HPDE6-E6E7 (cell line): Measurements from ENCODE around the gene RAE1.

ENCODE experiments used
- DNase-seq: peaks from one replicate; pipeline ENCODE4 v3.0.0; 2011; ENCODE audit warnings: missing footprints; ENCODE audit errors: extremely low spot score

RAE1 gene

DNA sequence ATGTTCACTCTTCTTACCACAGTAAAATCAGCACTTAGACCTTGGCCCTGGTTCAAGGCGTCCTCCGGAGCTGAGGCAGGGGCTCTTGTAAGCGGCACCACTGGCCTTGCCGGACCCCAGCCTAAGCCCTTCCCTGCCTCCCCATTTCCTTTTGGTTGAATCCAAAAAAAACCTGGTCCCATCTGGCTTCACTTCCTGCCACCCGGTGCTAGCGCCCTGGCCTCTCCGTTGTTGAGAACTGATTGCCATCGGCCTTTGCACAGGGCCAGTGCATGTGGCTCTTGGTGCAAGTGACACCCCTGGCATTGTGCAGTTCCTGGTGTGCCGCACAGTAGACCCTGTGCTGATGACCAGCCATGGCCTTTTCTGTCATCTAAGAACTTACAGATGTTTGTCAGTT lies 21.1 kb downstream of the RAE1 start:
- DNase-seq = no peak

DNA sequence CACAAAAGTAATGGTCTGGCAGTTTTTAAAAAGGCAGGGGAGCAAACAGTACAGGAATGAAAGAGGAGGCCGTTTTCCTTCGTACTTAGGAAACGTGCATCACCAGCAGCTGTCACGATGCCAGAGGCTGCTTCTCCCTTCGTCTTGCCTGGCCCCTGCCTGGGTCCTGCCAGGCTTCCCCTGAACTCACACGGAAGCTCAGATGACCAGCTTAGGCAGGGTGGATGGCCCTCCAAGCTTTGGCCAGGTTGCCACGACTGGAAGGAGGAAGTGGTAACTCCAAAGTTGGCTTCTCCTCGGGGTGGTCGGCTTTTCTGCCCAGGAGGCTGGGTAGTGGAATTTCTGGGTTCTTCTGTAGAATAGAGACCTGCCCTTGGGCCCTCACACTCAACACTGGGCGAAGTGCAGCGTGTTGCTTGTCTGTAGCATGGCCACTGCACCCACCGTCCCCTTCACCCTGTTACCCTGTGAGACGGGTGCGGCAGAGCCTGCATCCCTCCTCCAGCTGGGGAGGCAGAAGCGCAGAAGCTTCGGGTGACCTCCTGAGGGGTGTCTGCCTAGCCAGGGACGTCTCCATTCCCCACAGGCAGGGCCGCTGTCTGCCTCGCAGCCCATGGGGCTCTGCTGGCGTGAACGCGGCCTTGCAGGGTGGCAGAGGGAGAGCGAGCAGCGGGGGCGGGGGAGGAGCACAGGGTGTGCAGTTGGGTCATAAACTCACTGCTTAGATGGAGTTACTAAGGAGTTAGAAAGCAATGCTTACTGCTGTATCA lies 21.7 kb downstream of the RAE1 start:
- no peak for DNase-seq

DNA sequence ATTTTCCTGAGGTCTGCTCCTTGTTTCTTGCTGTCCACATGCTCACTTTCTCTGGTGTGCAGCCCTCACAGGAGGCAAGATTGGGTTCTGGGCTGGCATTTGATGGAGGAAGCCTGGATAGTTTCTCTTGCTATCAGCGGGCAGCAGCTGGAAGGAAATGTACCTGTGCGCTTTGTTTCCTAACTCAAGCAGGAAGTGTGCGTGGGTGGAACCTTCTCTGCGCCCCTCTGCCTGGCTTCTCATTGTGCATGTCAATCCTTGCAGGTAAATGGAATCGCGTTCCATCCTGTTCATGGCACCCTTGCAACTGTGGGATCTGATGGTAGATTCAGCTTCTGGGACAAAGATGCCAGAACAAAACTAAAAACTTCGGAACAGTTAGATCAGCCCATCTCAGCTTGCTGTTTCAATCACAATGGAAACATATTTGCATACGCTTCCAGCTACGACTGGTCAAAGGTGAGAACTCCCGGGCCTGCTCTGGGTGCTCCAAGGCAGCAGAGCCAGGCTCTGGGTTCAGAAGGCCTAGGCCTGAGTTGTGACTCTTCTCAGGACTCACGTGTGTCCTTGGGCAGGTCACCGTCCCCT lies 23.4 kb downstream of the RAE1 start:
- no peak for DNase-seq

DNA sequence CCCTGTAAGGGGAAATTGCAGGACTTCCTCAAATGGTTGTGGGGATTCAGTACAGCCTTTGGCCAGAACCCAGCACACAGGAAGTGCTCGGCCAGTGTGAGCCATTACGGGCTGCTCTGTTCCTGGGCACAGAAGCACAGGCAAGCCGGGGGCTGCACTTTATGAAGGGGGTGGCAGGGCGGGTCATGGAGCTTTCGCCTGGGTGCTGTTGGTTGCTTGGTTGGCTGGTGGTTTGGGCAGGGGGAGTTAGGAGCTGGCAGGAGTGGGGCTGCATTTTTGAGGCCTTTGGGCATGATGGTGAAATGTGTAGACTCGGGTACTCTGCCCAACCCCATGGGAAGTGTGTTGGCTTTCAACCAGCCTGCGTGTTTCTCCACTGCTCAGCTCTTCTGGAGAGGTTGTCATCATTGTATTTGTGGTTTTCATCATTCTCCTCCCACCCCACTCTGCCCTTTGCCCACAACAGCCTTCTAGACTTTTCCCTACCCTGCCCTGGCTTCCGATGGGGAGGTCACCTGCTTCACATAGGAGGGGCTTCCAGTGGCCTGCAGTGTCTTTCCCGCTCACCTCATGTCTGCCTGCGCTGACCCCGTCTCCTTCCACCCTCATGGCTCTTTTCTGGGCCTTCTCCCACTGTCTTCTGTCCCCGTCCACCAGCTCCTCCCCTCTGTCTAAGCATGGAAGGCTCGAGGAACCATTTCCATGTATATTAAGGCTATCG lies 24.0 kb downstream of the RAE1 start:
- no peak for DNase-seq

DNA sequence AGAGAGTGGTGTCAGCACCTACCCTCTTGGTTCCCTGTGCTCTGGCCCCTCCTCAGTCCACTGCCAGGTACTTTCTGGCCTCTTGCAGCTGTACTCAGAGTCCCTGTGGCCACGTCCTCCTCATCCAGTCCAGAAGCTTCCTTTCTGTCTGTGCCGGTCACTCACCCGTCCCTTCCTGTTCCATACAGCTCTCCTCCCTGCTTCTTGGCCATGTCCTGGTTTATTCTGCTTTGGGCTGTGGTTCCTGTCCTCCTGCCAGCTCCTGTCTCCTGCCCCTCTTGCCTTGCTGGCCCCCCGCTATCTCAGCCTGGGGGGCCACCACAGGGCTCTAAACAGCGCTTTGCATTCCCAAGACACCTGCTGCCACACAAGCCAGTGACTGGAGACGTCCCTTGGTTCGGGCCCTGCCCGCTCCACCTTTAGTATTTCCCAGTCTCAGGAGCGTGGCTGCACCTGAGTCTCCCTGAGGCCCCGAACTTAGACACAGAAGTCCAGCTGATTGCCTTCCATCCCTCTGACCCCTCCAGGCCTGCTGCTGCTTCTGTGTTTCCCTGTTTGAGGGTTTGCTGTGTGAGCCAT lies 24.7 kb downstream of the RAE1 start:
- DNase-seq = no peak

DNA sequence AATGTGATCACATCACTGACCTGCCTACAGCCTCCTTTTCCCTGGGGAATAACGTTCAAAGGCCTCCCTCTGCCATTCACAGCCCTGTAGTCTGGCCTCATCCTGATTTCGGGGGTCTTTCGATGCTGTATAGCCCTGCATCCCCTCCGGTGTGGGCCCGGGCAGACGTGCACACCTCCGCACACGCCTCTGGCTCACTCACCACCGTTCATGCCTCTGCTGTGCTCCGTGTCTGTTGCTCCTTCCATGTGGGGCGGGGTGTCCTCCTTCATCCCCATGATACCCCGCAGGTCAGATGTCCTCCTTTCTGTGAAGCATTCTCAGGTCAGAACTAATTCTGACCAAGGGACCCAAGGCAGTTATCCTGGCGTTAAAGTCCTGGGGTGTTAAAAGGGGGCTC lies 26.3 kb downstream of the RAE1 start:
- no peak for DNase-seq

DNA sequence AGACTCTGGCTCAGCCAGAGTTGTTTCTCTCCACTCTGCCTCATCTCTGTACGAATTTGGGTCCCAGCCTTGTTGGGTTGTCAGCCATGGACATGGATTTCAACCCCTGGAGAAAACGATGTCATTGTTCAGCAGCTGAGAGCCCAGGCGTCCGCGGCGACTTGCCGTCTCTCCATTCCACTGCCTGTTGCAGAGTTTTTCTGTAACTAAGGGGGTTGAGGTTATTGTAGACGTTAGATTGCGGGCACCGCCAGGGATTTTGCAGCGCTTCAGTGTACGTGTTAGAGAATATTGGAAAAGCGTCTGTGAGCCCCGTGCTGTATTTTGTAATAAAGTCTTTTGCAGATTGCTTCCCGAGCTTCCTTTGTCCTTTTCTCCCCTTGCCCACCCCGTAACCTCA lies 27.1 kb downstream of the RAE1 start:
- DNase-seq = no peak

DNA sequence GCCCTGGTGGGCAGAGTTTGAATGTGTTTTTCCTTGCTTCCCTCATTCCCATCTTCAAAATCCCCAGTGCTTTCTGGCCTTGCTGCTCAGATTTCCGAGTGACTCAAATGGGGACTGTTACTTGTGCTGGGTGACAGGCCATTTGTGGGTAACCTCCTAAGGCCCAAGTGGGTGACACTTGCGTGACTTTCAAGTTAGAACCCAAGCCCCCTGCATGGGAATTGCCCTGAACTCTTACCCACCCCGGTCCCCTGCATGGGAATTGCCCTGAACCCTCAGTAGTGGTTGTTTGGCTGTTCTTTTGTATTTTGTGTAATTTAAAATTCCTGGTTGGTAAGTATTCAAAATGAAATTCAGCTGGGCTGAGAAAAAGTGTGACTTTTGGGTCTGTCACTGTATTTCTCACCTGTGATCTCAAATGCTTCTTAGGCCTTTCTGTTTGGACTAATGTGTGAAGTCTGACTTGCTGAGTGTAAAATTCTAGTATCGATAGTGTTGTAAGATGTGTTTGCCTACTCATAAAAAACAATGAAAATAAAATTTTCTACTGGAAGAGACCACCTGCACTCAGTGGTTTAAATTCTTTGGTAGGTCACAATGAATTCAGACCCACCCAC lies 27.7 kb downstream of the RAE1 start:
- DNase-seq = no peak

DNA sequence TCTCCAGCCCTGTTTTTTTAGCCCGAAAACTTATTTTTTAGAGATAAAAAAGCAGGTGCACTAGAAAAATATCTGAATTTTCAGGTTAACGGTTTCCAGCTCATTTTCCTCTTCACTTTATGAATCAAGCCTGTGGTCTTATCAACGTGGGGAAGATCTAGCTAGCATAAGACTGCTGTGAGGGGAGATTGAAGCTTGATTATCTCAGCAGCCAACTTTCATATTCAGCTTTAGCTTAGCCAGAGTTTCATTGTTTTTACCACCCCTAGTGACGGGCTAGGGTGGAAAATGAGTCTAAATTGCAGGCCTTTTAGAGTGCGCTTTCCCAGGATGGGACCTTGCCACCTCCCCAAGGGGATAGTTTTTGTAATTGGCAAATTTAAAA lies 28.2 kb downstream of the RAE1 start:
- DNase-seq = no peak

DNA sequence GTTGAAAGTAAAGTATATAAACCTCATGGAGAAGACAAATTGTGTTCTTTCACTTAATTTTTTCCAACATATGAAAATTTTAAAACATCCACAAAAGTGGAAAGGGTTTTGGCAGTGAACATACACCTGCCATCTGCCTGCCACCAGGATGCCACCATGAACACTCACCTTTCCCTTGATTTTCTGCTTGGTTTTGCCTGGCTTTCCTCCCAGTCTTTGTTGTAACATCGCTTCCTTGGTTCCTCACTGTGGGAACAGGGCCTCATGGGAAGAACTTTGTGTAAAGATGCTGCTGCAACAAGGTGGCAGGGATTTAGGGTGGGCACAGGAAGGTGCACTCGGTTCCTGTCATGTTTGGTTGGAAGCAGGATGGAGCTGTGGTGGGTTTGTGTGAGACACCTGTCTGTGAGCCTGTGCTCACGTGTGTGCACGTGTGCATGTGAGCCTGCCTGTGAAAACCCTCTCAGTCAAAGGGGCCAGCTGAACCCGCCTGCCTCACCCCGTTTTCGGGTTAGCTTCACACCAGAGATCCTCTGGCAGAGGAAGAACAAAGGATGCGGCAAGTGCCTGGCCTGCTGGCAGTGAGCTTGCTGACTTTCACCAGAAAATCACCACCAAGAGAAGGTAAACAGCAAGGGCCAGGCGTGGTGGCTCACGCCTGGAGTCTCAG lies 29.2 kb downstream of the RAE1 start:
- no peak for DNase-seq

DNA sequence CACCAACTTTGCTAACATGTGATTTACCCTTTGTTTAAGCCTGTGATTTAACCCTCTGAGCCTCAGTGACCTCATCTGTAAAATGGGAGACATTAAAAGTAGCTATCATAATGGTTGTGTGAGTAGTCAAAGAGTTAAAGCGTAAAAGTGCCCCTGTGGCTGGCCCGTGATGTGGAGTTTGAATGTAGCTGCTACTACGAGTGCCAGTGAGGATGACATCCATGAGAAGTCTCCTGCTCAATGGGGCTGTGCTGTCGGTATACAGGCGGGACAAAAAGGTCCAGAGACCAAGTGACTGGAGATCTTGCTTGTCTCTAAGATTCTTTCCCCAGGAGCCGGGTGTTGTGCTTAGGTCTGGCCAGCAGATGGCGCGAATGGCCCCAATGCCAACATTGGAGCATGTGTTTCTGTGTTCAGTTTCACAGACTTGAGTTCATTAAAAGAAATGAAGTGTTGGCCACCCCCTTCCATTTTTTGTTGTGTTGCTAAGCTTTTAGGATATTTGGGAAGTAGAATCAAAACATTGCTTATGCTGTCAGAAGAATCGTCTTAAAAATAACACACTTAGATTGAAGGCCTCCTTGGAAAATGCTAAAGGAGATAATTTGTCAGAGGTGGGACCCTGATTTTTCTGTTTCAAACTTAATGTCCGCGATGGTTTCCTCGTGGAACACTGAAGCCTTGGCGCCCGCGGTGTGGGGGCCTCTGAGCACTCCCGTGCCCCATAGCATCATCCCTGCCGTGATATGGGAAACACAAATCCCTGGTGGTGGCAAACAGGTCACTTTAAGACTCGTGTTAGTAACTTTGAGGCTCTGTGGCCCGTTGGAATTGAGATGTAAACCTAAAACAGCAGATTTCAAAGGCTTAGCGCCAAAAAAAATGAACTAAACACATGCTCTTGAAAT lies 30.8 kb downstream of the RAE1 start:
- peak; percentile 94 for DNase-seq

DNA sequence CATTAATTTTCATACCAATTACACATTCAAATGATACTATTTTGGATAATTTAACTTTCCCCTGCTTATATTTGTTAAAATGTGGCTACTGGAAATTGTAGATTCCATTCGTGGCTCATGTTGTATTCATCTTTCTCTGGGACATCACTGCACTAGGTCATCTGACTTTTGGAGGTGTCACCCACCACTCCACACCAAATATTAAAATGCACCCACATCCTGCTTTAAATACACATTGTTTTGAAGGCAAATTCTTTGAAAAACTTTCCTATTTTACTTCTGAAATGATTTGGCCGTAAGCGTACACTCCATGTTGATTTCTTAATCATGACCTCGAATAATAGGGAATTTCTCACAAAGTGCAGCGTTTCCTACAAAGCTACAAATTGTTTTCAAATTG lies 31.5 kb downstream of the RAE1 start:
- no peak for DNase-seq

DNA sequence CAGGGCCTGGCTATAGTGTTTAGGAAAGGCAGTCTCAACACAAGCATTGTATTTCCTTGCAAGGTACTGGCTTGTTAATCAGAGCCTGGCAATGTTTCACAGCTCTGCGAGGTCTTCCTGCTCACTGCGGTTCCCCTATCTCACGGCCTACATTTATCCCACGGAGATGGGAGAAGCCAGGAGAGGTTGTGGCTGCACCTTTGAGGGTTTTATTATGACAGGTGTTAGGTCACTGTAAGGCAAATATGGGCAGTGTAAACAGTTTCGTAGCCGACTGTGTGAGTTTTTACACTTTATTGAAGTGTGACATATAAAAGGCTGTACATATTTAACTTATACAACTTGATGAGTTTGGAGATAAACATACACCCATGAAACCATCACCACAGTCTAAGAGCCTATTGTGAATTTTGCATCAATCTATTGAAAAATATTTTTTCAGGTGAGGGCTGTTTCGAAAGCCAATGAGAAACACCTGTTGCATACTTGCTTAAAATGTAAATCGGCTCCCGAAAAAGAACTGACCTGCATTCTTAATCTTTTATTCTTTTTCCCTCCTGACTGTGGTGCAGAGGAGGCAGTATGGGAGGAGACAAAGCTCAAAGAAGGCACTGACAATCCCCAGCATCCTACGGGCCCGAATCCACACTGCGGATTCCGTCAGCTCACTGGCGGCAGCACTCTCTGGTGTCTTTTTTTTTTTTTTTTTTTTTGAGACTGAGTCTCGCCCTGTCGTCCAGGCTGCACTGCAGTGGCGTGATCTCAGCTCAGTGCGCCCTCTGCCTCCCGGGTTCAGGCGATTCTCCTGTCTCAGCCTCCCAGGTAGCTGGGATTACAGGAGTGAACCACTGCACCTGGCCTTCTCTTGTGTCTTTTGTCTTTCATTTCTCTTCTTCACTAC lies 32.6 kb downstream of the RAE1 start:
- no peak for DNase-seq

DNA sequence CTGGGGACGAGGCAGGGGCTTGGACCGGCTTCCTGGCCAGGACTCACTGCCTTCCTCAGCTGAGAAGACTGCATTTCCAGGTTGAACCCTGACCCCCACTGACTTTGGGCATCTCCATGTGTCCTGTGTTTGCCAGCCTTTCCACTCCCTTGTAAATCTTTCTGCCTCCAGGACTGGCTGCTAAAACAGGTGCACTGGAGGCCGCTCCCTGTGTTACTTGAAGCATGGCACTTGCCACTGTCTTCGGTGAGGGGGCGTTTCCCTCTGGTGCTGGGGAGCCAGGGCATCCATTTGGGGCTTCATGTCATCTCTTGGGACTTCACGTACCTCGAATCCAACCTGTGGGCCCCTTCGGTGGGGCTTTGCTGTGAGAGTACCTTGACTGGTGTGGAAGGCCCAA lies 33.4 kb downstream of the RAE1 start:
- DNase-seq = no peak

DNA sequence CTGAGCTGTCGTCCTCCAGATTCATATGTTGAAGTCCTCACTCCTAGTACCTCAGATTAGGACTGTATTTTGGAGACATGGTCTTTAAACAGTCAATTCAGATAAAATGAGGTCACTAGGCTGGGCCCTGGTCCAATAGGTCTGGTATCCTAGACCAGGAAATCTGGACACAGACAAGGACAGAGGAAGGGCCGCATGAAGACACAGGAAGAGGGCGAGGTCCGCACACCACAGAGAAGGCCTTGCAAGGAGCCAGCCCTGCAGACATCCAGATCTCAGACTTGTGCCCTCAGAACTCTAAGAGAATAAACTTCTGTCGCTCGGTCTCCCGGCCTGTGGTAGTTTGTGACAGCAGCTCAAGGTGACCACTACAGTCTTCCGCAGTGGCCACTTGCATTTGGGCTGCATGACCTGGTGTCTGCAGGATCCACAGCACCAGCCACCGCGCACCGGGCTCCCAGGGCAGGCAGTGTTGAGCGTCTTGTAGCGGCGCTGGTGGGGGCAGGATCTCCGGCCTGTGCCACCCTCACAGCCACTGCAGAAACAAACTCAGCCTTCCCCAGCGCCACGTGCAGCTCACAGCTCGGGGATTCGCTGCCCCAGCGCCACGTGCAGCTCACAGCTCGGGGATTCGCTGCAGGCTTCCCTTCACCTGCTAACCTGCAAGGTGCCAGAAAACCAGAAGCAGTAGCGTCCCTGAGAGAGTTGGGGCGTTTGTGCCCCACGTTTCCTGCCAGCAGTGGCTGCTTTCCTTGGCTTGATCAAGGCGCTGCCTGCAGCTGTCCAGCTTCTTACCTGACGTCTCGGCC lies 34.1 kb downstream of the RAE1 start:
- no peak for DNase-seq

DNA sequence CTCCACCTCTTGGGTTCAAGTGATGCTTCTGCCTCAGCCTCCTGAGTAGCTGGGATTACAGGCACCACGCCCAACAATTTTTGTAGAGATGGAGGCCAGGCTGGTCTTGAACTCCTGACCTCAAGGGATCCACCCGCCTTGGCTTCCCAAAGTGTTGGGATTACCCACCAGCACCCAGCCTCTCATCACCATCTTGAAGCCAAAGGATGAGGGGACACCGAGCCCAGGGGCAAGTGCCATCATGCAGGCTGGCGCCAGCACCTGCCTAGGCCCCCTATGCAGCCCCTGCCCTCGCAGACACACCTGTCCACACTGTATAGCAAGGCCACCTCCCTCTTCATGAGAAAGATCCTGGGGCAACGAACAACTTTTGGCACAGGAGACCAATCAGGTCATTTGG lies 34.9 kb downstream of the RAE1 start:
- no peak for DNase-seq

DNA sequence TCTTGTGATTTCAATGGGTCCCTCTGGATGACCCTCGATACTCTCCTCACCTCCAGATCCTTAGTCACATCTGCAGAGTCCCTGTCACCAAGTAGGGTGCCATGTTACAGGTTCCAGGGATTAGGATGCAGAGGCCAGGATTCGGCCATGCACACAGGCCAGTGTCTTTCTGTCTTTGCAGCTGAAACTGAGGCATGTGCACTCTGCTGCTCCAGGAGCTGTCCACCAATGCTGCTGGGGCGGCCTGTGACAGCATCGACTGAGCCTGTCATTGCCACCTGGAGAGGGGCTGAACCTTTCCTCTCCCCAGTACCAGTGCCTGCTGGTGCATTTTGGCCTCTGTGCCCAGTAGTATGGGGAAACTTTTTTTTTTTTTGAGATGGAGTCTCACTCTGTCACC lies 35.7 kb downstream of the RAE1 start:
- DNase-seq = no peak

DNA sequence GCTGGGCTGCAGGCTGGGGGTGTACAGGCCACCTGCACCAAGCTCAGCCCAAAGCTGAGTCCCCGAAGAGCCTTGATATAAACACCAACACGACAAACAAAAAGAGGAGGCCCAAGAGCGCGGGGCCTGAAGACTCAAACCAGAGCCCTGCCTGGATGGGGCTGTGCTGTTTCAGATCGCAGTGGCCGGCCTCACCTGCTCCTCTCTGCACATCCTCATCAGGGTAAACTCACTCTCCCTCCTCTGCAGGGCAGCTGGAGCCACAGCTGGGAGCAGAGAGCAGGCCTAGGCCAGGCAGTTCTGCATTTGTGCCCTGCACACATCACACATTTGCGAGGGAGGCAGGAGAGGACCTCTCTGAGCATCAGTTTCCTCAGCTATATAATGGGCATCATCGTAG lies 36.4 kb downstream of the RAE1 start:
- no peak for DNase-seq

DNA sequence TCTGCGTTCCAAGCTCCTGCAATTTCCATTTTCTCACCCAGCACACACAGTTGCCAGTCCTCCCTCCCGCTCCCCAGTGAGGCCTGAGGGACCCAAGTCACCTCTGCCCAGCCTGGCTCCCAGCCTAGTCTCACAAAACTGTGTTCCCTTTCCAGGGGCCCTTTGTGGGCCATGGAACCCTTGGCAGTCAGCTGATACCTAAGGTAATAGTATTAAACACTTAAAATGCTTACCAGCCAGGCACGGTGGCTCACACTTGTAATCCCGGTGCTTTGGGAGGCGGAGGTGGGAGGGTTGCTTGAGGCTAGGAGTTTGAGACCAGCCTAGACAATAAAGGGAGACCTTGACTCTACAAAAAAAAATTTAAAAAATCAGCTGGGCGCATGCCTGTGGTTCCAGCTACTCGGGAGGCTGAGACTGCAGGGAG lies 36.9 kb downstream of the RAE1 start:
- DNase-seq = no peak
